Left colon (tissue), 2 donors: Measurements from ENCODE around the gene PHRF1. TPM values are rescaled to one million over a fixed set of nuclear protein-coding genes. Genes with fewer than 3 reads are reported as not detected.

Experiments
- ATAC-seq: fragments of 200-7000 bp; cut with Tn5 transposase; one replicate; pipeline ENCODE4 v1.9.1; 2020; ENCODE audit warnings: mild to moderate bottlenecking, moderate library complexity
- DNase-seq, 2 donors: peaks; one replicate each; pipeline ENCODE4 v3.0.0-alpha.2; 2020
- intact Hi-C, 2 donors: fragments of 100-400 bp; cut with DNase I in 1 of 2; cut with micrococcal nuclease in 1 of 2; formaldehyde crosslinking; loops; one replicate each; pipeline versions ENCODE4 v1.11.2 to v1.14.0; 2022; cut with DNase I, micrococcal nuclease
- microRNA-seq, 2 donors: library from miRNA; unstranded; fragments of <30 nt; microRNA quantifications; one replicate each; pipeline versions ENCODE4 v1.1.0 to v1.2.0, GENCODE V29; 2020
- total RNA-seq, 2 donors: library from RNA; stranded (reverse); fragmentation: NEBNext Ultra II Directional; extraction: Animal tissue kit (Norgen Biotek cat#: 25700); gene quantifications; one replicate each; pipeline ENCODE4 v1.2.1, GENCODE V29; 2021
- donor health status: DM: no; HTN: no; CAD: no.
- donor health status: DM: yes; HTN: yes; CAD: no.

The PHRF1 gene
- total RNA-seq, 2 donors from 2014 or later: 31.0 to 33.0 TPM

DNA sequence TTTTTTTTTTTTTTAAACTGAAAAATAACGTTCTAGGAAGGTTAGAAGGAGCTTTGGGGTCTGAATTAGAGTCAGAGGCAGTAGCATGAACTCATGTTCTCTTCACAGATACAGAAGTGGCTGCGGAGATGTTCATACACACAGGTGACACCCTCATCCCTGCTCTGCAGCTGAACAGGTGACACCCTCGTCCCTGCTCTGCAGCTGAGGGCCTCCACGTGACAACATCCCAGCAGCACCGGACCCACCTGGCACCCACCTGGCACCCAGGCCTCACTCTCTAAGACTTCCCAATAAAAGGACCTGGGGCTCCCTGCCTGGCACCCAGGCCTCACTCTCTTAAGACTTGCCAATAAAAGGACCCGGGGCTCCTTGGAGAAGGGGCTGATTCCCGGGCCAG lies 80.6 kb downstream of the PHRF1 start:
- ATAC-seq (no peak), DNase-seq (no peak)
- intact Hi-C loops: no loop called here

DNA sequence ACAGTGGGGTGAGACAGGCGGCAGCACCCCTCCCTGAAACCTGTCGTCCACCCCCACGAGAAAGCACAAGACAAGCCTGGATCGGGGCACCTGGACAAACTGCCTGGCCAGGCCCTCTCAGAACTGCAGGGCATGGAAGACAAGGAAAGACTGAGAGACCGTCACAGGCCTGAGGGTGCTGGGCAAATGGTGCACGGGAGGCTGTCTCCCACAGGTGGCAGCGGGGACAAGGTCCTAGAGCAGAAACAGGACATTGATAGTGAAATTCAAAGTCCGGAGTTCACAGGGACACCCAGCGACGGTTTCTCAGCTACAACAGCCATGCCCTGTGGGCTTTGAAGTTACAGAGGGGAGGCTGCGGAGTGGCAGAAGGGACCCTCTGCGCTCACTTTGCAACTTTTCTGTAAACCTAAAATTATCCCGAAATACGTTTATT lies 81.4 kb downstream of the PHRF1 start:
- ATAC-seq: peak; percentile 73
- DNase-seq: no peak
- intact Hi-C loops: no loop called here

DNA sequence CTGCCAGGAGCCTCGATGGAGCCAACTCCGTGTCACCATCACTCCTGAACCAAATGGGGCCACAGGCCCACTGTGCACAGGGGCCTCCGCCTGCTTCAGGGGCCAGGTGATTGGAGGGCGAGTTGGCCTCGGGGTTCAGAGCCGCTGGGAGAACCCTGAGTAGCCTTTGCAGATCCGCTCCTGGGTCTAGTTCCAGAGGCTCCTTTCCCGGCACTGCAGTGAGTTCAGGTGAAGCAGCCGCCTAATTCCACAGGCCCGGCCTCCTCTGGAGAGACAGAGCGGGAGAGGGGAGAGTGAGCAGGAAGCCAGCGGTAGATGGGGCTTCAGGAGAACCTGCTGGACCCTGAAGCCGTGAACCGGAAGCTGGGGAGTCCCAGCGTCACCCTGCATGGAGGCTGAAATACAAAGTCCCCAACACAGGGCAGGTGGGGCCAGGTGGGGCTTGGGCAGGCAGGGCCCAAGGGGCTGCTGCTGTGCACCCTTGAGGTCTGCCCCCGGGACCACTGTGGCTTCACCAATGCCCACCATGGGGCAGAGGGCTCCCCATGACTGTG lies 83.3 kb downstream of the PHRF1 start:
- DNase-seq (no peak), ATAC-seq (no peak)
- intact Hi-C loops: loop anchor here in 1 of 2 donors (10.0 kb wide), 1 partner anchor 65 kb away; no protein-coding TSS in a partner anchor

DNA sequence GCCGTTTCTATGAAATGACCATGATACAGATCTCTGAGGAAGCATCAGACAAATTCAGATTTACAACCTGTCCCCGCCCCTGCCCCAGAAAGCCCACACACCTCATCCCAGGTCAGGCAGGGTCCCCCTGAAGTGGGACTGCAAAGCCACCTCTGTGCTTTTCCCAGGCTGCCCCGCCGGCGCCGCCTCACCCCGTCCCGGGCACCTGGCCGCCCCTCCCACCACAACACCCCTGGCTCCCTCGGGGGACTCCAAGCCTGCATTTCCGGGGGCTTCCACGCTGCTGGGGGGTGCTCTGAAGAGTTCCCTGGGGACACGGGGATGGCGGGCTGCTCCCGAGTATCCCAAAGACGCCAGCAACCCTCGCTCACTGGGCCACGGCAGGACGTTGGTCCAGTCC lies 84.0 kb downstream of the PHRF1 start:
- DNase-seq (no peak), ATAC-seq (no peak)
- intact Hi-C loops: loop anchor here in 1 of 2 donors (10.0 kb wide), 1 partner anchor 65 kb away; no protein-coding TSS in a partner anchor

DNA sequence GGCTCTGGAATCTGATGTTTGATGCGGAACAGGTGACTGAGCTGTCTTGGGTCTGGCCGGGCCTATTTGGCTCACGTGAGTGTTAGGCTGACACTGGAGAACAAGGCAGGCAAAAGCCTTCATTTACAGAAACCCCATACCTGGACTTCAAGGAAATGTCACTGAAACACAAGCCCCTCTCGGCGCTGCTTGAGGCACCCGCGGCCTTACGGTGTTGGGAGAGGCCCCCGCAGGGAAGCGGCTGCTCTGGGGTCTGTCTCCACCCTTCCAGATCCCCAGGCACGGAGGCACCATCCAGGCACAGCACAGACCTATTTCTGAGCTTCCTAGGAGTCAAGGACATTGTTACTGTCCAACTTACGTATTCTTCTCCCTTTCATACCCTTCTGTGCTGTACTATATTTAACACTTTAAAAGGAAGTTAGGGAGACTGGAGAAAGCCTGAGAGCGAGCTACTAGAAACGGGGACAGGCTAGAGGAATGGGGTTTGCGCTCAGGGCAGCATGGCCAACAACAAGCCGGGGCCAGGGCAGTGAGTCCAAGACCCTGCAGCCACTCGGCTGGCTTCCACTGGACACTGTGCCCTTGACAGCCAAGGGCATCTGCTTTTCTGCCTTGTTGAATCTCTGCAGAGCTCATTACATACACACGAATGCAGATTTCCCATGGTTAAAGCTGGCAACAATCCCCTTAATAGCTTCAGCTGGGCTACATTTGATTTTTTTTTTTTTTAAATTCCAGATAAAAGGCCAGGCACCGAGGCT lies 84.6 kb downstream of the PHRF1 start:
- no peak for DNase-seq
- intact Hi-C loops: loop anchor here in 1 of 2 donors (10.0 kb wide), 1 partner anchor 64 kb away; no protein-coding TSS in a partner anchor
- no peak for ATAC-seq

Small RNA genes within 50 kb of the gene (microRNA-seq; reads per million reads assigned to microRNA genes)
- gene MIR210: 235 to 911 reads per million in 2 donors

Other genes with a start within 250 kb of the PHRF1 start
- gene B4GALNT4, start 207.0 kb upstream of the PHRF1 start, total RNA-seq: 1 to 10 TPM; 2.4 to 3.3 TPM
- 100 to 1,000 TPM; 168 to 194 TPM for gene PKP3, start 182.3 kb upstream of the PHRF1 start, total RNA-seq
- 100 to 1,000 TPM; 123 to 152 TPM for gene SIGIRR, start 161.5 kb upstream of the PHRF1 start, total RNA-seq
- 100 to 1,000 TPM; 141 to 180 TPM for gene ANO9, start 134.5 kb upstream of the PHRF1 start, total RNA-seq
- gene PTDSS2, start 126.2 kb upstream of the PHRF1 start, total RNA-seq: 10 to 100 TPM; 23.3 to 27.4 TPM
- 100 to 1,000 TPM; 104 to 124 TPM for gene RNH1, start 69.2 kb upstream of the PHRF1 start, total RNA-seq
- 10 to 100 TPM; 42.3 to 58.1 TPM for gene HRAS, start 40.9 kb upstream of the PHRF1 start, total RNA-seq
- gene LRRC56, start 38.9 kb upstream of the PHRF1 start, total RNA-seq: 1 to 10 TPM; 3.7 to 4.7 TPM
- gene LMNTD2, start 15.7 kb upstream of the PHRF1 start, total RNA-seq: 10 to 100 TPM; 13.6 to 15.3 TPM
- 100 to 1,000 TPM in 1 of 2 donors, 10 to 100 TPM in 1; 90.9 to 117 TPM for gene RASSF7, start 15.5 kb upstream of the PHRF1 start, total RNA-seq
- 10 to 100 TPM; 29.9 to 36.4 TPM for gene IRF7, start 39.5 kb downstream of the PHRF1 start, total RNA-seq
- 100 to 1,000 TPM; 359 to 611 TPM for gene CDHR5, start 48.5 kb downstream of the PHRF1 start, total RNA-seq
- gene SCT, start 50.7 kb downstream of the PHRF1 start, total RNA-seq: 1 to 10 TPM in 1 of 2 donors, not detected in 1; 2.7 TPM
- 1 to 10 TPM; 1.3 to 1.9 TPM for gene DRD4, start 60.8 kb downstream of the PHRF1 start, total RNA-seq
- 10 to 100 TPM; 24.1 to 27.1 TPM for gene DEAF1, start 118.8 kb downstream of the PHRF1 start, total RNA-seq
- gene TMEM80, start 119.3 kb downstream of the PHRF1 start, total RNA-seq: 10 to 100 TPM; 26.9 to 31.3 TPM
- gene EPS8L2, start 129.8 kb downstream of the PHRF1 start, total RNA-seq: 100 to 1,000 TPM; 248 to 294 TPM
- 100 to 1,000 TPM; 159 to 186 TPM for gene TALDO1, start 171.0 kb downstream of the PHRF1 start, total RNA-seq
- 10 to 100 TPM; 49.2 to 60.2 TPM for gene GATD1, start 201.0 kb downstream of the PHRF1 start, total RNA-seq
- under 1 TPM in 1 of 2 donors, not detected in 1; 0.36 TPM for gene CEND1, start 213.6 kb downstream of the PHRF1 start, total RNA-seq
- 10 to 100 TPM; 16.0 to 16.8 TPM for gene SLC25A22, start 221.8 kb downstream of the PHRF1 start, total RNA-seq
- gene PIDD1, start 228.8 kb downstream of the PHRF1 start, total RNA-seq: 10 to 100 TPM; 20.0 to 25.8 TPM
- 1,000 to 10,000 TPM; 1,811 to 1,846 TPM for gene RPLP2, start 233.5 kb downstream of the PHRF1 start, total RNA-seq
- 100 to 1,000 TPM; 161 to 222 TPM for gene PNPLA2, start 242.4 kb downstream of the PHRF1 start, total RNA-seq